IPS DF 6.9 (cell line): ENCODE measurements around the gene SELENOM.
"Not testable (repeated sequence)": the region's sequence is repeated elsewhere in the genome, so short reads cannot be mapped to it uniquely, and the experiment has no call there.

Experiments
- DNase-seq: peaks from one replicate; pipeline ENCODE4 v3.0.0-alpha.2; 2013; ENCODE audit warnings: low read depth, low spot score
- H3K27ac ChIP-seq: one replicate; pipeline ENCODE4 v1.5.1; 2013; ENCODE audit warnings: low read length, control low read depth
- H3K27me3 ChIP-seq: 2 replicates; pipeline ENCODE4 v1.6.1; 2013; ENCODE audit warnings: mild to moderate bottlenecking, low read length; ENCODE audit not compliant: control insufficient read depth, insufficient read depth
- H3K36me3 ChIP-seq: 2 replicates; pipeline ENCODE4 v1.6.1; 2013; ENCODE audit warnings: low read length; ENCODE audit not compliant: control insufficient read depth, insufficient read depth
- H3K4me1 ChIP-seq: 2 replicates; pipeline ENCODE4 v1.6.1; 2013; ENCODE audit warnings: low read length; ENCODE audit not compliant: control insufficient read depth, insufficient read depth
- H3K4me3 ChIP-seq: 2 replicates; pipeline ENCODE4 v1.5.1; 2013; ENCODE audit warnings: mild to moderate bottlenecking, low read length
- H3K9me3 ChIP-seq: 2 replicates; pipeline ENCODE4 v1.6.1; 2013; ENCODE audit warnings: low read length, inconsistent platforms; ENCODE audit not compliant: control insufficient read depth, insufficient read depth
- WGBS: extraction: QIAGEN DNeasy Blood & Tissue Kit; methylation state at CpG from one replicate; pipeline ENCODE4 v1.1.7; 2013; ENCODE audit warnings: mixed read lengths, missing lambda C conversion rate; ENCODE audit not compliant: insufficient read length, insufficient coverage; 5-methylcytosine and 5-hydroxymethylcytosine counted together

SELENOM gene

DNA sequence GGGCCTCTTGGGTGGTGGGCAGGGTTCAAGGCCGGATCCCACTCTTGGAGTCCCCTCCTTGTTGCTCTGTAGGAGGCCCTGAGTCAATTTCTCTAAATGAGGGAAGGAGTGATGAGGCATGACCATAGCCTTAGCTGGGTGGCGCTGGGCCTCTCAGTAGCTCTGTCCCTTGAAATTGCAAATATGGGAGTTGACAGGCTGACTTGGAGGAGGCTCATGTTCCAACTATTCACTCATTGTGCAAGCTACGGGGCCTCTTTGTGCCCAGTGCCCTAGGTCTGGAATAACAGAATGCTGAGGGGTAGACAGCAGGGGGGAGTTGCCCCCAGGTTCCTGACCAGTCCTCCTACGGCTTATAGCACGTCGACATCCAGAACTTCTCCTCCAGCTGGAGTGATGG, 8.0 kb downstream of the SELENOM start:
- no CpG with 5 or more reads among the region's 6 CpGs for WGBS
- Histone ChIP-seq H3K4me3 (no peak overlapping the region), H3K9me3 (no peaks in the 10 kb centered on the region), H3K4me1 (peaks cover 5% of the 10 kb centered on the region), H3K27ac (no peak overlapping the region), H3K27me3 (no peaks in the 10 kb centered on the region), H3K36me3 (no peaks in the 10 kb centered on the region)
- DNase-seq: no peak

DNA sequence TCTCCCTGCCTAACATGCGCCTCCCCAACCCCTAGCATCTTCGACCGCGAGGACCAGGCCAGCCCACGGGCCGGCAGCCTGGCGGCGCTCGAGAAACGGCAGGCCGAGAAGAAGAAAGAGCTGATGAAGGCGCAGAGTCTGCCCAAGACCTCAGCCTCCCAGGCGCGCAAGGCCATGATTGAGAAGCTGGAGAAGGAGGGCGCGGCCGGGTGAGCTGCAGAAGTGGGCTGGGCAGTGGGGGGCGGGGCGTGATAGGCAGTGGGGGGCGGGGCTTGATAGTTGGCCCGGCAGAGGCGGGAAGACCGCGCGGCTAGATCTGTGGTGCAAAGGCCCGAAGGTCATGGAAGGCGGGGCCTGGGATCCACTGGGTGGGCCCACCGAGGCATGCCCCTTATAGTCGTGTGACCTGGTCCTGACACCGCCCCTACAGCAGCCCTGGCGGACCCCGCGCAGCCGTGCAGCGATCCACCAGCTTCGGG, 8.7 kb downstream of the SELENOM start:
- H3K36me3 ChIP-seq: no peaks in the 10 kb centered on the region
- DNase-seq: no peak
- H3K4me1 ChIP-seq: peaks cover 5% of the 10 kb centered on the region
- H3K27ac ChIP-seq: no peak overlapping the region
- no peaks in the 10 kb centered on the region for H3K27me3 ChIP-seq
- no peaks in the 10 kb centered on the region for H3K9me3 ChIP-seq
- no peak overlapping the region; the same call in 1 of the 2 replicates for H3K4me3 ChIP-seq
- WGBS: no CpG with 5 or more reads among the region's 36 CpGs

DNA sequence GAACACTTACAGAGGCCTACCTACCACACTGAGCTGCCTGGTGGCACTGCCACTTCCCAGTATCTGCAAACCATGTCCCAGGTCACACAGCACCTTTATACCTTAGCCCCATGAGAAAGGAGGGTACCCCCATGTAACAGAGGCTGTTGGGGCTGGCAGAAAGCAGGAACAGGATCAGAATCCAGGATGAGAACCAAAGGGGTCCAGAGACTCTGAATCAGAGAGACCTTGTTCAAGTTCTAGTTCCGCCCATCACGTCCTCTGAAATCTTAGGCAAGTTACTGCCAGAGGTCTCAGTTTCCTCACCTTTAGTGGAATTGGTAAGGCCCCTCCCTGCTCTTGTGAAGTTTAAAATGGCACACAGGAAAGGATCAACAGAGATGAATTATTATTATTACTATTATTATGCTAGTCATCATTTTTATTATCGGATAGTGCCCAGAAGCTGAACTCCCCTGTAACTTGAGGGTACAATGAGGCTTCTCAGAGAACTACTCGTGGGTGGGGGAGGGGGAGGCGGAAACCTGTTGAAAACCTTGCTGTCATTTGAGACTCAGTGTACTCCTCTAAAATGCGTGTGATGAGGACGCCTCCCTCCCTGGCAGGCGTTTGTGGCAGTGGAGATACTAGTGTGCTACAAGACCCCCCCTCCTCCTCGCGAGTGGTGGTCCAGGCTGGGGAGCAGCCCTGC, 9.3 kb downstream of the SELENOM start:
- Histone ChIP-seq H3K4me1 (peaks cover 5% of the 10 kb centered on the region), H3K27me3 (no peaks in the 10 kb centered on the region), H3K4me3 (no peak overlapping the region; the same call in 1 of the 2 replicates), H3K9me3 (no peaks in the 10 kb centered on the region), H3K36me3 (no peaks in the 10 kb centered on the region), H3K27ac (no peak overlapping the region)
- no peak for DNase-seq
- no CpG with 5 or more reads among the region's 10 CpGs for WGBS

DNA sequence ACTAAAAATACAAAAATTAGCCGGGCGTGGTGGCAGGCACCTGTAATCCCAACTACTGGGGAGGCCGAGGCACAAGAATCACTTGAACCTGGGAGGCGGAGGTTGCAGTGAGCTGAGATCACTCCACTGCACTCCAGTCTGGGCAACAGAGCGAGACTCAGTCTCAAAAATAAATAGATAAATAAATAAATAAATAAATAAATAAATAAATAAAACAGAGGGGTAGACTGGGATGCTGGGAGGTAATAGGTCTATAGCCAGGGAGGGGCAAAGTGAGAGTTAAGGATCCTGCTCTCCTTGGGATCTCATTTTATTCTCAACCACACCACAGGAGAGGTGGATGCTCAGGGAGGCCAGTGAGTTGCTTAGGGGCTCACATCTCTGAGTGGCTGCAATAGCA, 9.8 kb downstream of the SELENOM start:
- not testable (repeated sequence) for H3K36me3 ChIP-seq, H3K4me1 ChIP-seq
- WGBS: no CpG with 5 or more reads among the region's 5 CpGs

DNA sequence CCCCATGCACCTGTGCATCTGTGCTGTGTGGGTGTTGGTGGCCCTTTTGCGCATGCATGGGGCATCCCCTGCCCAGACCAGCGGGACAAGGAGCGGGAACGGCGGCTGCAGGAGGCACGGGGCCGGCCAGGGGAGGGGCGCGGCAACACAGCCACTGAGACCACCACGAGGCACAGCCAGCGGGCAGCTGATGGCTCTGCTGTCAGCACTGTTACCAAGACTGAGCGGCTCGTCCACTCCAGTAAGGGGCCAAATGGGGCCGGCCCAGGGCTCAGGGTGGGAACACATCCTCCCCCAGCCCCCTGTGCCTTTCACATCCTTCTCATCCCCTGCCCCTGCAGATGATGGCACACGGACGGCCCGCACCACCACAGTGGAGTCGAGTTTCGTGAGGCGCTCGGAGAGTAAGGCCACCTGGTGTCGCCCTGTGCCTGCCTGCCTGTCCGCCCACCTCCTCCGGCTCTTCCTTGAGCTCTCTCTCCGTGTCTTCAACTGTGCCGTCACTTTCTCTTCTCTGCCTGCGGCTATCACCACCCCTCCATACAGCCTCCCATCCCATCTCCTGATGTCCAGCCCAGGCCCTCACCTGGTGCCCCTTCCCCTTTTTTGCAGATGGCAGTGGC, 10.6 kb downstream of the SELENOM start:
- Histone ChIP-seq H3K9me3 (no peaks in the 10 kb centered on the region), H3K27me3 (no peaks in the 10 kb centered on the region), H3K36me3 (no peaks in the 10 kb centered on the region), H3K4me1 (peaks cover 5% of the 10 kb centered on the region), H3K4me3 (no peak overlapping the region), H3K27ac (no peak overlapping the region)
- no peak for DNase-seq
- WGBS: no CpG with 5 or more reads among the region's 27 CpGs

More for the DNA sequence above, 9.8 kb downstream of the SELENOM start:
- H3K9me3 ChIP-seq, DNase-seq, H3K27me3 ChIP-seq, H3K4me3 ChIP-seq, H3K27ac ChIP-seq: not testable (repeated sequence)

DNA sequence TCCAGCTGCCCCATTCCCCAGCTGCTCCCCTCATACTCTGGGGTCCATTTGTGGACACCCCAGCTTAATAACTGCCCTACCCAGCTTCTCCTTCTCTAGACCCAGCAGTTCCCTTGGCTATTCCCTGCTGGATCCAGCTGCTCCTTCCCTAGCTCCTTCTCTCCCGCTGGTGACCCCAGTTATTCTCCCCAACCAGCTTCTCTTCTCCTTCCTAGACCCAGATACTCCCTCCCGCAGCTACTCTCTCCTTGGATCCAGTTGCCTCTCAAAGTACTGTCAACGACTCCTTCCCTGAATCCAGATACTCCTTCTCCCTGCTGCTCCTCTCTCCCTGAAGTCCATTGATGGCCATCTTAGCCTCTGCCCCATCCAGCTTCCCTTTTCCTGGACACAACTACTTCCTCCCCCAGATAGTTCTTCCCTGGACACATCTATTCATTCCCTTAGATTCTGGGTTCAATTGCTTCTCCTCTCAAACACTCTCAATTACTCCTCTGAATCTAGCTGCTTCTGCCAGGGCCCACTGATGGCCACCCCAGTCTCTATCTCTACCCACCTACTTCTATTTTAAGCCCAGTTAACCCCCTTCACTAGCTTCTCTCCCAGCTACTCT, 11.6 kb downstream of the SELENOM start:
- peaks cover 8% of the 10 kb centered on the region for H3K4me1 ChIP-seq
- no peaks in the 10 kb centered on the region for H3K27me3 ChIP-seq
- no CpG with 5 or more reads among the region's 3 CpGs for WGBS
- no peak for DNase-seq
- no peaks in the 10 kb centered on the region for H3K36me3 ChIP-seq
- H3K4me3 ChIP-seq: no peak overlapping the region
- no peaks in the 10 kb centered on the region for H3K9me3 ChIP-seq
- H3K27ac ChIP-seq: no peak overlapping the region

DNA sequence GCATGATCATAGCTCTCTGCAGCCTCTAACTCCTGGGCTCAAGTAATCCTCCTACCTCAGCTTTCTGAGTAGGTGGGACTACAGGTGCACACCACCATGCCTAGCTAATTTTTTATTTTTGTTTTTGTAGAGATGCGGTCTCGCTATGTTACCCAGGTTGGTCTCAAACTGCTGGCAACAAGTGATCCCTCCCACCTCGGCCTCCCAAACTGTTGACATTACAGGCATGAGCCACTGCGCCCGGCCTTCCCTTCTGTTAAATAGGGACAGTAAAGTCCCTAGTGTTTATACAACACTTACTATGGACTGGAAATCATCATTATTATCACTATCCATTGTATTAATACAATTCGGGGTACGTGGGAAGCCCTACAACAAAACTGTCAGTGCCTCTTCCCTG, 12.6 kb downstream of the SELENOM start:
- H3K36me3 ChIP-seq: no peaks in the 10 kb centered on the region
- WGBS: no CpG with 5 or more reads among the region's 7 CpGs
- H3K4me1 ChIP-seq: peaks cover 8% of the 10 kb centered on the region
- H3K9me3 ChIP-seq: no peaks in the 10 kb centered on the region
- no peak overlapping the region for H3K27ac ChIP-seq
- no peak overlapping the region for H3K4me3 ChIP-seq
- DNase-seq: no peak
- H3K27me3 ChIP-seq: no peaks in the 10 kb centered on the region

DNA sequence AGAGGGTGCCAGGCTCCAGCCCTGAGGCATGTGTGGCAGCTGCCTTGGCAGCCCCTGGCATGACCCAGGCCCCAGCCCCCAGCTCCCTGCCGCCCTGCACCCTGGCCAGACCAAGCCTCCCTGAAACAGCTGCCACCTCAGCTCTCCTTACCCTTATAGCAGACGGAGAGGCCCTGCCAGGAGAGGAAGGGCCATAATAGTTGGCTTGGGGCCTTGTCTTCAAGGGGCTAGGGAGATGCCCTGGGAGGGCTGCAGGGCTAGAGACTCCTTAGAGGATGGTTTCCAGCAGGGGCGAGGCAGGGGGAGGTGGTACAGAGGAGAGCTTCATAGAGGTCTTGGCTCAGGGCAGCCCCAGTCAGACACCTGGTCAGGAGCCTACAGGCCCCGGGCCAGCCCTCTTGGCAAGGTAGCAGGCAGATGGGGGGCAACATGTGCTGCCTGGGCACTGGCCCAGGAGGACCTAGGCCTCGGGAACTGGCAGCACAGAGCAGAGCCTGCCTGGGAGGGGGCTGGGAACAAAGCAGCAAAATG, 13.3 kb downstream of the SELENOM start:
- Histone ChIP-seq H3K36me3 (no peaks in the 10 kb centered on the region), H3K27me3 (no peaks in the 10 kb centered on the region), H3K27ac (no peak overlapping the region), H3K4me3 (no peak overlapping the region), H3K9me3 (no peaks in the 10 kb centered on the region), H3K4me1 (peaks cover 7% of the 10 kb centered on the region)
- no CpG with 5 or more reads among the region's 5 CpGs for WGBS
- no peak for DNase-seq

DNA sequence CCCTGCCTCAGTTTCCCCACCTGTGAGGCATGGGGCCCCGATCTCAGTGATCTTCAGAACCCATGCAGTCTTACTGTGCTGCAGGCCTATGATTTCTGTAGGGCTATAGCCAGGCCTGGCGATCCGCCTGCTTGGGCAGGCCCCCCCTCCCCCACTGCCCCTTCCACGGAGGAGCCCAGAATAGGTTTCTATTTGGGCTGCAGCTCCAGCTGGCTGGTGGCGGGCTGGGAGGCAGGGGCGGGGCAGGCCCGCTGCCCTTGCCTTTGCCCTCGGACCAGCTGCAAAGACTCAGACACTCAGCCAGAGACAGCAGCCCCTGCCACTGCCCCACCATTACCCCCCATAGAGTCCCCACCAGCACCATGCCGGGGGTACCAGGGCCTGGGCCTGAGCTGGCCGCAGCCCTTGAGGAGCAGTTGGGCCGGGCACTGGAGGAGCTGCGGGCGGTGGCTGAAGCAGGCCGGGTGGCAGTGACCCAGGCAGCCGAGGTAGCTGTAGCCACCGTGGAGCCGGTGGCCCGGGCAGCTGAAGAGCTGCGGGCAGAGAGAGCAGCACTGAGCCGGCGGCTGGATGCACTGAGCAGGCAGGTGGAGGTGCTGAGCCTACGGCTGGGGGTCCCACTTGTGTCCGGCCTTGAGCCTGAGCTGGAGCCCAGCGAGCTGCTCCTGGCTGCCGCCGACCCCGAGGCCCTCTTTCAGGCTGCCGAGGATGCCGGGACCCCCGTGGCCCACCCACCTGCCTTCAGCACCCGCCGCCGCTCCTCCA, 14.1 kb downstream of the SELENOM start:
- no peaks in the 10 kb centered on the region for H3K27me3 ChIP-seq
- H3K9me3 ChIP-seq: no peaks in the 10 kb centered on the region
- no peak overlapping the region for H3K4me3 ChIP-seq
- no peak for DNase-seq
- H3K36me3 ChIP-seq: no peaks in the 10 kb centered on the region
- H3K4me1 ChIP-seq: peaks cover 5% of the 10 kb centered on the region
- no peak overlapping the region for H3K27ac ChIP-seq
- no CpG with 5 or more reads among the region's 33 CpGs for WGBS

DNA sequence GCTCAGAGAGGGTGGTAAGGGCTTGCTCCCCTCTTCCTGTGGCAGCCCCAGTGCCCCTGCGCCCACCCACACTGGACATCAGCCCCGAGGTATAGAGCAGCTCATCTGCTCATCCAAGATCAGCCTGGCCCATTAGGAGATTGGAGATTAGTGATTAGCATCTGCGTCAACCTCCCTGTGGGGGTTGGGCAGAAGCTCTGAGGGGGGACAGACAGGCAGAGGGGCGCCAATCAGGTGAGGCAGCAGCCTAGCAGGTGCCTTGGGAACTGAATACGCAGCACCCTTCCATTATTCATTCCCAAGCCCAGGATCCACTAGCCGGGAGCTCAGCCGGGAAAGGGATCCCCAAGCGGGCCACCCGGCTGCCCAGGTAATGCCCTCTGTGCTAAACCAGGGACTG, 15.2 kb downstream of the SELENOM start:
- Histone ChIP-seq H3K36me3 (no peaks in the 10 kb centered on the region), H3K27me3 (no peaks in the 10 kb centered on the region), H3K9me3 (no peaks in the 10 kb centered on the region), H3K4me1 (peaks cover 5% of the 10 kb centered on the region), H3K27ac (no peak overlapping the region), H3K4me3 (no peak overlapping the region)
- WGBS: no CpG with 5 or more reads among the region's 9 CpGs
- DNase-seq: no peak
